Gastroesophageal sphincter (tissue), 3 donors: ENCODE results near the gene TFRC.

Source experiments
- CTCF ChIP-seq, 4 experiments: fragments of 200-600 bp in 2 of 4; fragments of 450-650 bp in 2 of 4; sonication (generic) in 1 of 4; IDR thresholded peaks; one replicate each; pipeline ENCODE4 v1.5.1; 2017 to 2019; ENCODE audit warnings: antibody characterized with exemption in 4 of 4, mild to moderate bottlenecking in 2 of 4, moderate library complexity in 2 of 4
- POLR2A ChIP-seq, 2 donors: fragments of 450-650 bp; IDR thresholded peaks; one replicate each; pipeline ENCODE4 v1.6.1; 2017; ENCODE audit warnings: antibody characterized with exemption in 2 of 2, mild to moderate bottlenecking in 2 of 2, moderate library complexity in 1 of 2
- POLR2AphosphoS5 ChIP-seq: sonication (generic); formaldehyde crosslinking; IDR thresholded peaks from one replicate; pipeline ENCODE4 v1.6.1; 2017; ENCODE audit warnings: antibody characterized with exemption

GRCh38 chr3:196087906-196088305 lies 6.0 kb upstream of the TFRC start:
- TF ChIP-seq POLR2A (IDR thresholded peaks at IDR 0.05) (no peak), CTCF (IDR thresholded peaks at IDR 0.05) (no peak), POLR2AphosphoS5 (no peak)
